GM23338 (cell line): Measurements from ENCODE around the gene GRAMD1C. TPM values are rescaled to one million over a fixed set of nuclear protein-coding genes. Genes with fewer than 3 reads are reported as not detected.
"Not testable (repeated sequence)": the region's sequence is repeated elsewhere in the genome, so short reads cannot be mapped to it uniquely, and the experiment has no call there.

Experiments used
- ATAC-seq: fragments of 200-7000 bp; cut with Tn5 transposase; 3 replicates; pipeline ENCODE4 v1.9.1; 2020
- DNase-seq: peaks from one replicate; pipeline ENCODE4 v3.0.0-alpha.2; 2015; ENCODE audit warnings: low spot score
- H2AFZ ChIP-seq: fragments of 200-600 bp; sonication (generic); 2 replicates; pipeline ENCODE4 v1.8.0; 2016; ENCODE audit warnings: antibody characterized with exemption, mild to moderate bottlenecking, moderate library complexity
- H3F3A ChIP-seq: fragments of 200-600 bp; sonication (generic); replicated peaks from 2 replicates; pipeline ENCODE4 v1.8.0; 2017; ENCODE audit warnings: antibody characterized with exemption, mixed run types, low read depth
- H3K27ac ChIP-seq: fragments of 200-600 bp; sonication (generic); 2 replicates; pipeline ENCODE4 v1.6.1; 2016; ENCODE audit warnings: low read depth
- H3K27me3 ChIP-seq: fragments of 200-600 bp; sonication (generic); 2 replicates; pipeline ENCODE4 v1.8.0; 2016; ENCODE audit warnings: mild to moderate bottlenecking, mixed run types, moderate library complexity; ENCODE audit not compliant: insufficient read depth
- H3K36me3 ChIP-seq: fragments of 200-600 bp; sonication (generic); 2 replicates; pipeline ENCODE4 v1.8.0; 2016; ENCODE audit warnings: mild to moderate bottlenecking; ENCODE audit not compliant: insufficient read depth
- H3K4me1 ChIP-seq: fragments of 200-600 bp; sonication (generic); 2 replicates; pipeline ENCODE4 v1.8.0; 2016; ENCODE audit warnings: mild to moderate bottlenecking, moderate library complexity; ENCODE audit not compliant: insufficient read depth
- H3K4me2 ChIP-seq: fragments of 200-600 bp; sonication (generic); 2 replicates; pipeline ENCODE4 v1.7.1; 2017; ENCODE audit warnings: mixed run types
- H3K4me3 ChIP-seq: fragments of 200-600 bp; sonication (generic); 2 replicates; pipeline ENCODE4 v1.6.1; 2016; ENCODE audit warnings: mixed run types
- H3K79me2 ChIP-seq: fragments of 200-600 bp; sonication (generic); replicated peaks from 2 replicates; pipeline ENCODE4 v1.8.0; 2017; ENCODE audit warnings: mild to moderate bottlenecking; ENCODE audit not compliant: insufficient read depth
- H3K9me2 ChIP-seq: fragments of 200-600 bp; sonication (generic); 2 replicates; pipeline ENCODE4 v1.8.0; 2017; ENCODE audit not compliant: insufficient read depth
- H4K20me1 ChIP-seq: fragments of 200-600 bp; sonication (generic); replicated peaks from 2 replicates; pipeline ENCODE4 v1.8.0; 2017; ENCODE audit warnings: mild to moderate bottlenecking; ENCODE audit not compliant: insufficient read depth
- H3K27ac Mint-ChIP-seq: 2 replicates; pipeline ENCODE4 v1.8.0; 2020; ENCODE audit warnings: inconsistent platforms, mild to moderate bottlenecking, moderate library complexity, mixed read lengths
- H3K27me3 Mint-ChIP-seq: 3 replicates; pipeline ENCODE4 v1.8.0; 2022; ENCODE audit warnings: low read depth, mild to moderate bottlenecking, moderate library complexity, mixed read lengths, inconsistent platforms; ENCODE audit not compliant: insufficient read depth, poor library complexity
- H3K36me3 Mint-ChIP-seq: 3 replicates; pipeline ENCODE4 v1.8.0; 2021; ENCODE audit warnings: low read depth, mild to moderate bottlenecking, inconsistent platforms, moderate library complexity, mixed read lengths
- H3K4me1 Mint-ChIP-seq: 3 replicates; pipeline ENCODE4 v1.8.0; 2020; ENCODE audit warnings: mild to moderate bottlenecking, inconsistent platforms, mixed read lengths
- H3K4me3 Mint-ChIP-seq: 3 replicates; pipeline ENCODE4 v1.8.0; 2021; ENCODE audit warnings: moderate library complexity, mild to moderate bottlenecking, inconsistent platforms, mixed read lengths
- H3K9me3 Mint-ChIP-seq: 3 replicates; pipeline ENCODE4 v1.8.0; 2020; ENCODE audit warnings: moderate library complexity, mild to moderate bottlenecking, inconsistent platforms, mixed read lengths
- CREB1 ChIP-seq: fragments of 250-450 bp; sonication (Bioruptor Pico); IDR thresholded peaks from 2 replicates; pipeline ENCODE4 v1.5.0; 2020; ENCODE audit warnings: low read depth, mild to moderate bottlenecking, moderate library complexity
- CTCF ChIP-seq, 2 experiments: fragments of 200-600 bp in 1 of 2; sonication (generic) in 1 of 2; conservative IDR thresholded peaks; 2 replicates each; pipeline versions ENCODE4 v1.5.1 to v1.6.1; 2016 to 2017; ENCODE audit warnings: antibody characterized with exemption in 2 of 2, low read depth in 2 of 2, mild to moderate bottlenecking in 2 of 2, moderate library complexity in 1 of 2
- EZH2 ChIP-seq: fragments of 200-600 bp; sonication (generic); IDR thresholded peaks from one replicate; pipeline ENCODE4 v1.8.0; 2017; ENCODE audit warnings: antibody characterized with exemption, mild to moderate bottlenecking, low read depth; ENCODE audit not compliant: unreplicated experiment
- JUNB ChIP-seq: IDR thresholded peaks from one replicate; pipeline ENCODE4 v1.6.1; 2016; ENCODE audit warnings: antibody characterized with exemption; ENCODE audit not compliant: unreplicated experiment
- POLR2AphosphoS5 ChIP-seq: IDR thresholded peaks from 2 replicates; pipeline ENCODE4 v1.6.1; 2016; ENCODE audit warnings: antibody characterized with exemption, low read depth
- ZNF331 ChIP-seq: fragments of 250-450 bp; sonication (Bioruptor Pico); IDR thresholded peaks from 2 replicates; pipeline ENCODE4 v1.5.0; 2020; ENCODE audit warnings: low read depth, mild to moderate bottlenecking, moderate library complexity
- polyA plus RNA-seq: library from polyadenylated mRNA; unstranded; fragments of >200 nt; fragmentation: Nextera tagmentation; extraction: Ambion mirVana; gene quantifications from 2 replicates; pipeline ENCODE4 v1.2.1, GENCODE V29; 2016
- total RNA-seq: library from RNA; depleted of rRNA; stranded (reverse); fragments of >200 nt; shearing (Covaris generic); gene quantifications from 2 replicates; pipeline ENCODE4 v1.2.3, GENCODE V29; 2014

GRAMD1C gene
- total and polyA plus RNA-seq, 2 experiments from 2014 or later, result 3.3 to 3.6 TPM

- TF ChIP-seq ZNF331 (CRISPR knock-in tag) (no peak), CREB1 (no peak), CTCF (conservative IDR thresholded peaks at IDR 0.05; ENCODE audit: low read depth in 2 of 2) (no peak), EZH2 (no peak), JUNB (no peak), POLR2AphosphoS5 (no peak)
Observed at GRCh38 chr3:113847664-113848461, 9.3 kb downstream of the GRAMD1C start (continued).

- H3K9me3 Mint-ChIP-seq, H3K36me3 ChIP-seq, ATAC-seq, H3K27ac Mint-ChIP-seq, H3K4me1 ChIP-seq, DNase-seq, H3K79me2 ChIP-seq, H3K27me3 ChIP-seq, H3K4me1 Mint-ChIP-seq, H3K27me3 Mint-ChIP-seq, H3K4me2 ChIP-seq, H3K4me3 ChIP-seq, H3K9me2 ChIP-seq, H3F3A ChIP-seq, H3K36me3 Mint-ChIP-seq, H2AFZ ChIP-seq, H3K4me3 Mint-ChIP-seq, H3K27ac ChIP-seq, H4K20me1 ChIP-seq: not testable (repeated sequence)
Observed at GRCh38 chr3:113849071-113849470, 10.5 kb downstream of the GRAMD1C start.

- H3K4me3 ChIP-seq, H3K4me3 Mint-ChIP-seq, H3K79me2 ChIP-seq, H4K20me1 ChIP-seq, H3K27me3 ChIP-seq, H3K4me1 ChIP-seq, H3K4me2 ChIP-seq, H3F3A ChIP-seq, H3K9me2 ChIP-seq, H3K36me3 ChIP-seq, H3K27ac ChIP-seq, ATAC-seq, H3K36me3 Mint-ChIP-seq, H3K27ac Mint-ChIP-seq, H3K4me1 Mint-ChIP-seq, H2AFZ ChIP-seq, DNase-seq, H3K9me3 Mint-ChIP-seq, H3K27me3 Mint-ChIP-seq: not testable (repeated sequence)
Observed at GRCh38 chr3:113849841-113850240, 11.3 kb downstream of the GRAMD1C start.

- H3K27ac Mint-ChIP-seq, H3K9me3 Mint-ChIP-seq, H3K27me3 Mint-ChIP-seq: not testable (repeated sequence)
Observed at GRCh38 chr3:113850391-113850790, 11.8 kb downstream of the GRAMD1C start.

More at GRCh38 chr3:113850391-113850790, 11.8 kb downstream of the GRAMD1C start:
- not testable (repeated sequence) for DNase-seq, H2AFZ ChIP-seq, H3K4me3 Mint-ChIP-seq, H3K4me3 ChIP-seq, H3K27ac ChIP-seq, ATAC-seq, H4K20me1 ChIP-seq, H3K4me1 ChIP-seq, H3K27me3 ChIP-seq, H3K4me2 ChIP-seq, H3K36me3 ChIP-seq, H3K9me2 ChIP-seq, H3F3A ChIP-seq, H3K4me1 Mint-ChIP-seq, H3K36me3 Mint-ChIP-seq, H3K79me2 ChIP-seq
